NB4 (cell line): ENCODE measurements around the gene STK39.

ENCODE experiments used
- DNase-seq: peaks from one replicate; pipeline ENCODE4 v3.0.0; 2010; ENCODE audit warnings: low read depth
- H3K4me3 ChIP-seq: one replicate; pipeline ENCODE4 v1.5.1; 2011; ENCODE audit warnings: mild to moderate bottlenecking, low read depth, low read length, moderate library complexity
- MYC ChIP-seq: IDR thresholded peaks from 2 replicates; pipeline ENCODE4 v1.6.1; 2011; ENCODE audit warnings: low read depth, low read length
- POLR2A ChIP-seq: IDR thresholded peaks from 2 replicates; pipeline ENCODE4 v1.6.1; 2011; ENCODE audit warnings: mild to moderate bottlenecking; ENCODE audit not compliant: insufficient read length; ENCODE audit errors: extremely low read depth
- TF ChIP-seq, protein P1 (sequence below): IDR thresholded peaks from 2 replicates; pipeline ENCODE4 v1.6.1; 2011; ENCODE audit warnings: low read depth, low read length
- TF ChIP-seq, protein P2 (sequence below): IDR thresholded peaks from one replicate; pipeline ENCODE4 v1.5.1; 2012; ENCODE audit warnings: low read depth, low read length

Gene STK39

DNA sequence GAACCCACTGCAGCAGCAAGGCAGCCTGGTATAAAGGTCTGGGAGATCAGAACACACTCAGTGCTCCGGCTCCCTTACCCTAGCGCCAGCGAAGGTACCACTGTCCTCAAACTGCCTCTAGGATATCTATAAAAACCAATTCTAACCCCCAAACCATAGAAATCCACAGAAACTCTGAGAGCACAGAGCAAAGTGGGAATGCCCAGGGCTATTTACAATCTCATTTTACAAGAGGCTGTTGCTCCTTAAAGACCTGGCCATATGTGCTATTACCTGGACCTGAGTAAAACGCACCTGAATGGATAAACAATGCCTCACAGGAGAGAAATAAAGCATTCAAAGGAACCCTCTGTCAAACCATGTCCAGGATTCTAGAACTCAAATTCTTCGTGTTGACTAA is 4.3 kb downstream of the STK39 start:
- no peak for DNase-seq
- TF ChIP-seq, protein P1, sequence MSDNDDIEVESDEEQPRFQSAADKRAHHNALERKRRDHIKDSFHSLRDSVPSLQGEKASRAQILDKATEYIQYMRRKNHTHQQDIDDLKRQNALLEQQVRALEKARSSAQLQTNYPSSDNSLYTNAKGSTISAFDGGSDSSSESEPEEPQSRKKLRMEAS = no peak
- no peak for TF ChIP-seq POLR2A
- TF ChIP-seq, protein P2, sequence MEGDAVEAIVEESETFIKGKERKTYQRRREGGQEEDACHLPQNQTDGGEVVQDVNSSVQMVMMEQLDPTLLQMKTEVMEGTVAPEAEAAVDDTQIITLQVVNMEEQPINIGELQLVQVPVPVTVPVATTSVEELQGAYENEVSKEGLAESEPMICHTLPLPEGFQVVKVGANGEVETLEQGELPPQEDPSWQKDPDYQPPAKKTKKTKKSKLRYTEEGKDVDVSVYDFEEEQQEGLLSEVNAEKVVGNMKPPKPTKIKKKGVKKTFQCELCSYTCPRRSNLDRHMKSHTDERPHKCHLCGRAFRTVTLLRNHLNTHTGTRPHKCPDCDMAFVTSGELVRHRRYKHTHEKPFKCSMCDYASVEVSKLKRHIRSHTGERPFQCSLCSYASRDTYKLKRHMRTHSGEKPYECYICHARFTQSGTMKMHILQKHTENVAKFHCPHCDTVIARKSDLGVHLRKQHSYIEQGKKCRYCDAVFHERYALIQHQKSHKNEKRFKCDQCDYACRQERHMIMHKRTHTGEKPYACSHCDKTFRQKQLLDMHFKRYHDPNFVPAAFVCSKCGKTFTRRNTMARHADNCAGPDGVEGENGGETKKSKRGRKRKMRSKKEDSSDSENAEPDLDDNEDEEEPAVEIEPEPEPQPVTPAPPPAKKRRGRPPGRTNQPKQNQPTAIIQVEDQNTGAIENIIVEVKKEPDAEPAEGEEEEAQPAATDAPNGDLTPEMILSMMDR = no peak
- no peak for TF ChIP-seq MYC
- no peak overlapping the region for H3K4me3 ChIP-seq

DNA sequence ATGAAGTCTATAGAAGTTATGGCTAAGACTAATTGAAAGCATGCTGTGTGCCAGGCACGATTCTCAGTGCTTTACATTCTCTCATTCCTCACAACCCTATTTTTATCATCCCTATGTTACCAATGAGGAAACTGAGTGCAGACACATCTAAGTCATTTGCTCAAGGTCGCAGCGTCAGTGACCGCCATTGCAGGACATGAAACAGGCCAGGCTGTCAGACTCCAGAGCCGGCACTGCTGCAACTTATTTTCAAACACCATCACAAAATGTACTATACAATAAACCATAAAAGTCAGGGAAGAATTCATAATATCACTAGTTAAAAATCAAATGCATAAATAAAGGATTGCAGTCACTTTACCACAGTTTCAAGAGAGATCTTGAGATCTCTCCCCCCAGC is 5.6 kb downstream of the STK39 start:
- TF ChIP-seq POLR2A = no peak
- TF ChIP-seq, protein P1 = no peak
- no peak for DNase-seq
- H3K4me3 ChIP-seq = no peak overlapping the region

DNA sequence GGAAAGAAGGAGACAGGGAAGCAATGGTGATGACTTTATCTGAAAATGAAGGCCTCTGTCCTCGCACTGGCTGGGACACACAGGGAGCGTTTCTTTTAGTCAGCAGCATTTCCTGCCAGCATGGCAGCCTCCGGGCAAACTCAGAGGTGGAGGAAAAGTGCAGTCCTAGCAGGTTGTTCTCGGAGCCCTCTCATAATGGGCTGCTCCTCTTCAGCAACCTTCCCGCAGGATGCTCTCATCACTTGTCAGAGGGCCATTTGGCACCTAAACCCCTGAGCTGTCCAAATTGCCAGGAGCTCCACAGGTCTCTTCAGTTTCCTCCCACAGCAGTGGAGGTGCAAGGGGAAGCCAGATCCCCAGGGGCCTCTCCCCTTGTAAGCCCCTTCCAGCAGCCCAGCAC is 6.2 kb downstream of the STK39 start:
- no peak for TF ChIP-seq MYC
- no peak for TF ChIP-seq POLR2A
- TF ChIP-seq, protein P1 = no peak
- TF ChIP-seq, protein P2 = no peak
- DNase-seq = no peak
- no peak overlapping the region for H3K4me3 ChIP-seq

GRCh38 chr2:168239281-168239680 is 8.1 kb downstream of the STK39 start:
- DNase-seq = no peak
- no peak overlapping the region for H3K4me3 ChIP-seq
- TF ChIP-seq POLR2A (no peak), MYC (no peak)
- TF ChIP-seq, protein P2 = no peak
- TF ChIP-seq, protein P1 = no peak

DNA sequence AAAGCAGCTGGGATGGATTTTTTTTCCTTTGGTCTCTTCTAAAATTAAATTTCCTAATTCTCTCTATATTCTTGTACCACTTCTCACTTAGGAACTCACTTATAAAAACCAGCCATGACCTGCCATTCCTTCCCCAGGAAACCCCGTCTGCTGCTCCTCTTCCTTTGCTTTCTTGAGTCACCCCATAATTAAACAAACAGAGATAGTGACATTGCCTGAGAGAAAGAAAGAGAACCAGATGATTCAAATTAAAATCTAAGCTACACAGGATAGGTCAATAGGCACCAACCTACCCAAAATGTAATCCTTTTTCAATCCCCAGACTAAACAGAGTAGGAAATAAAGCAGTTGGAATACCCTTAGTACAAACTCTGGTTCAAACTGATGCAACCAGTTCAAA is 9.7 kb downstream of the STK39 start:
- TF ChIP-seq, protein P1 = no peak
- TF ChIP-seq, protein P2 = no peak
- no peak overlapping the region for H3K4me3 ChIP-seq
- no peak for DNase-seq

DNA sequence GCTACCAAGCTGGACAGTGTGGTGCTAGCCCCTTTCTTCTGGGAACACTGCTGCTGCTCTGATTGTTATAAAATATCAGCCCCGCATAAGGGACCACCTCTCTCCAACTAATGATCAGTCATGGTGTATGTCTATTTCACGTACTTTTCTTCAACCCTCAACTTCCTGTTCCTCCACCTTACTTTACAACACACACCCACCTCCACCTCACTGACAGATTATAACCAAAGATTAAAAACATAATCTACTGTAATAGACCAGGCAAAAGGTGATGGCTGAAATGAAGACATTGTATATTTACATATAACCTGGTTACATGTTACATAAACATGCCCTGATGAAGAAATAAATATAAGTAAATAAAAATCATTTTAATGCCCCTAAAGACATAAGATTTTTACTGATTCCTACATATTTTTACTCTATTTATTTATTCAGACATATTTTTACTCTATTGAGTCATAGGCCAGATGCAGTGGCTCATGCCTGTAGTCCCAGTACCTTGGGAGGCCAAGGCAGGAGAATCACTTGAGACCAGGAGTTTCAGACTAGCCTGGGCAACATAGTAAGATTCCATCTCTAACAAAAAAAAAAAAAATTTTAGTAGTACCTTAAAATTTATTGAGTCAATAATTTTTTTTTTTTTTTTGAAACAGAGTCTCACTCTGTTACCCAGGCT is 12.8 kb downstream of the STK39 start:
- no peak for TF ChIP-seq MYC
- TF ChIP-seq POLR2A = no peak
- TF ChIP-seq, protein P1 = no peak
- TF ChIP-seq, protein P2 = no peak
- no peak for DNase-seq
- H3K4me3 ChIP-seq = no peak overlapping the region
